Neuron (in vitro differentiated cells): ENCODE measurements around the gene TUBA3D.
"Not testable (repeated sequence)": the region's sequence is repeated elsewhere in the genome, so short reads cannot be mapped to it uniquely, and the experiment has no call there.

Experiments
- H2AFZ ChIP-seq: one replicate; pipeline ENCODE4 v1.6.1; 2013; ENCODE audit warnings: low read depth, mild to moderate bottlenecking, inconsistent platforms, low read length, moderate library complexity
- H3K27me3 ChIP-seq: one replicate; pipeline ENCODE4 v1.6.1; 2013; ENCODE audit warnings: low read length; ENCODE audit not compliant: insufficient read depth
- H3K36me3 ChIP-seq: one replicate; pipeline ENCODE4 v1.6.1; 2013; ENCODE audit warnings: low read length; ENCODE audit not compliant: insufficient read depth
- H3K4me1 ChIP-seq: one replicate; pipeline ENCODE4 v1.6.1; 2013; ENCODE audit warnings: low read length; ENCODE audit not compliant: insufficient read depth
- H3K4me3 ChIP-seq: 2 replicates; pipeline ENCODE4 v1.5.1; 2013; ENCODE audit warnings: mild to moderate bottlenecking, low read length, moderate library complexity
- H3K9me3 ChIP-seq: one replicate; pipeline ENCODE4 v1.6.1; 2013; ENCODE audit warnings: low read length

Gene TUBA3D

GRCh38 chr2:131511969-131512870 is 36.3 kb downstream of the TUBA3D start:
- not testable (repeated sequence) for H3K9me3 ChIP-seq, H2AFZ ChIP-seq, H3K27me3 ChIP-seq, H3K4me3 ChIP-seq, H3K4me1 ChIP-seq
- H3K36me3 ChIP-seq: peaks cover 39% of the 10 kb centered on the region

GRCh38 chr2:131514408-131515166 is 38.7 kb downstream of the TUBA3D start:
- H3K4me3 ChIP-seq, H3K27me3 ChIP-seq, H3K9me3 ChIP-seq, H3K4me1 ChIP-seq, H2AFZ ChIP-seq: not testable (repeated sequence)
- H3K36me3 ChIP-seq: peaks cover 30% of the 10 kb centered on the region

- not testable (repeated sequence) for H2AFZ ChIP-seq, H3K9me3 ChIP-seq, H3K27me3 ChIP-seq, H3K4me3 ChIP-seq, H3K4me1 ChIP-seq
- peaks cover 29% of the 10 kb centered on the region for H3K36me3 ChIP-seq
Observed at GRCh38 chr2:131515235-131515634, 39.3 kb downstream of the TUBA3D start.

GRCh38 chr2:131516011-131516410 is 40.1 kb downstream of the TUBA3D start:
- no peak overlapping the region for H3K4me3 ChIP-seq
- no peaks in the 10 kb centered on the region for H3K9me3 ChIP-seq
- H3K4me1 ChIP-seq: no peaks in the 10 kb centered on the region
- no peaks in the 10 kb centered on the region for H3K27me3 ChIP-seq
- H2AFZ ChIP-seq: no peak overlapping the region
- peaks cover 32% of the 10 kb centered on the region for H3K36me3 ChIP-seq

- not testable (repeated sequence) for H3K27me3 ChIP-seq, H2AFZ ChIP-seq, H3K4me3 ChIP-seq, H3K4me1 ChIP-seq, H3K9me3 ChIP-seq
- H3K36me3 ChIP-seq: peaks cover 32% of the 10 kb centered on the region
Observed at GRCh38 chr2:131516621-131517020, 40.7 kb downstream of the TUBA3D start.

- peaks cover 32% of the 10 kb centered on the region for H3K36me3 ChIP-seq
Observed at GRCh38 chr2:131517106-131517831, 41.4 kb downstream of the TUBA3D start.

GRCh38 chr2:131517856-131518255 is 41.9 kb downstream of the TUBA3D start:
- H3K4me1 ChIP-seq, H3K9me3 ChIP-seq, H3K27me3 ChIP-seq, H3K4me3 ChIP-seq, H2AFZ ChIP-seq: not testable (repeated sequence)
- H3K36me3 ChIP-seq: peaks cover 26% of the 10 kb centered on the region

More at GRCh38 chr2:131517106-131517831, 41.4 kb downstream of the TUBA3D start:
- Histone ChIP-seq H3K9me3 (no peaks in the 10 kb centered on the region), H3K27me3 (no peaks in the 10 kb centered on the region), H2AFZ (no peak overlapping the region), H3K4me1 (no peaks in the 10 kb centered on the region), H3K4me3 (no peak overlapping the region)

GRCh38 chr2:131518531-131518930 is 42.6 kb downstream of the TUBA3D start:
- peaks cover 23% of the 10 kb centered on the region for H3K36me3 ChIP-seq
- not testable (repeated sequence) for H2AFZ ChIP-seq

GRCh38 chr2:131519466-131519865 is 43.5 kb downstream of the TUBA3D start:
- no peak overlapping the region for H2AFZ ChIP-seq
- H3K4me3 ChIP-seq: no peak overlapping the region
- H3K27me3 ChIP-seq: no peaks in the 10 kb centered on the region
- no peaks in the 10 kb centered on the region for H3K4me1 ChIP-seq
- H3K9me3 ChIP-seq: no peaks in the 10 kb centered on the region
- peaks cover 20% of the 10 kb centered on the region for H3K36me3 ChIP-seq

More at GRCh38 chr2:131518531-131518930, 42.6 kb downstream of the TUBA3D start:
- not testable (repeated sequence) for H3K9me3 ChIP-seq, H3K4me3 ChIP-seq, H3K27me3 ChIP-seq, H3K4me1 ChIP-seq

GRCh38 chr2:131519871-131520470 is 44.1 kb downstream of the TUBA3D start:
- H3K4me1 ChIP-seq, H3K9me3 ChIP-seq, H2AFZ ChIP-seq, H3K27me3 ChIP-seq, H3K4me3 ChIP-seq: not testable (repeated sequence)
- H3K36me3 ChIP-seq: peaks cover 20% of the 10 kb centered on the region

- no peaks in the 10 kb centered on the region for H3K9me3 ChIP-seq
- H2AFZ ChIP-seq: no peak overlapping the region
- no peaks in the 10 kb centered on the region for H3K27me3 ChIP-seq
- no peaks in the 10 kb centered on the region for H3K4me1 ChIP-seq
- peaks cover 20% of the 10 kb centered on the region for H3K36me3 ChIP-seq
- no peak overlapping the region for H3K4me3 ChIP-seq
Observed at GRCh38 chr2:131520526-131520925, 44.6 kb downstream of the TUBA3D start.

GRCh38 chr2:131521524-131521923 is 45.6 kb downstream of the TUBA3D start:
- H3K4me1 ChIP-seq, H3K9me3 ChIP-seq, H3K27me3 ChIP-seq, H2AFZ ChIP-seq, H3K4me3 ChIP-seq: not testable (repeated sequence)
- H3K36me3 ChIP-seq: peaks cover 18% of the 10 kb centered on the region
